GM10847 (cell line): ENCODE measurements around the gene ZNF732.

Experiments
- POLR2A ChIP-seq: IDR thresholded peaks from 2 replicates; pipeline ENCODE4 v1.6.1; 2011; ENCODE audit not compliant: insufficient read length; ENCODE audit errors: extremely low read depth

Gene ZNF732

GRCh38 chr4:304969-305680 is at the start of gene ZNF732:
Gene ZNF732 (minus strand): TSS chr4:305474. CDS start chr4:305310, 164 bp downstream.
- no peak for TF ChIP-seq POLR2A

GRCh38 chr4:340011-340410 is 34.7 kb upstream of the ZNF732 start:
- no peak for TF ChIP-seq POLR2A

GRCh38 chr4:338759-339097 is 33.5 kb upstream of the ZNF732 start:
- no peak for TF ChIP-seq POLR2A

GRCh38 chr4:337932-338758 is 32.9 kb upstream of the ZNF732 start:
- TF ChIP-seq POLR2A = no peak

GRCh38 chr4:337143-337931 is 32.1 kb upstream of the ZNF732 start, which contains the start of gene ZNF141:
Gene ZNF141 (plus strand): TSS chr4:337814. CDS start chr4:337984, 170 bp downstream.
- TF ChIP-seq POLR2A = peak; percentile 41

GRCh38 chr4:336893-337142 is 31.5 kb upstream of the ZNF732 start:
- no peak for TF ChIP-seq POLR2A

GRCh38 chr4:336099-336892 is 31.0 kb upstream of the ZNF732 start:
- no peak for TF ChIP-seq POLR2A

GRCh38 chr4:335515-335914 is 30.2 kb upstream of the ZNF732 start:
- TF ChIP-seq POLR2A = no peak

GRCh38 chr4:328729-329128 is 23.5 kb upstream of the ZNF732 start:
- no peak for TF ChIP-seq POLR2A

GRCh38 chr4:314296-314903 is 9.1 kb upstream of the ZNF732 start:
- TF ChIP-seq POLR2A = no peak

GRCh38 chr4:309807-310206 is 4.5 kb upstream of the ZNF732 start:
- TF ChIP-seq POLR2A = no peak

- no peak for TF ChIP-seq POLR2A
Observed at GRCh38 chr4:306551-306961, 1.3 kb upstream of the ZNF732 start.

- TF ChIP-seq POLR2A = no peak
Observed at GRCh38 chr4:302381-302780, 2.9 kb downstream of the ZNF732 start.

- no peak for TF ChIP-seq POLR2A
Observed at GRCh38 chr4:294732-295131, 10.5 kb downstream of the ZNF732 start.

- no peak for TF ChIP-seq POLR2A
Observed at GRCh38 chr4:288891-289290, 16.4 kb downstream of the ZNF732 start.
